LoVo (cell line): ENCODE measurements around the gene SHC1.

Source experiments
- DNase-seq: peaks from one replicate; pipeline ENCODE4 v3.0.0-alpha.2; 2016; ENCODE audit warnings: low spot score

The SHC1 gene

DNA sequence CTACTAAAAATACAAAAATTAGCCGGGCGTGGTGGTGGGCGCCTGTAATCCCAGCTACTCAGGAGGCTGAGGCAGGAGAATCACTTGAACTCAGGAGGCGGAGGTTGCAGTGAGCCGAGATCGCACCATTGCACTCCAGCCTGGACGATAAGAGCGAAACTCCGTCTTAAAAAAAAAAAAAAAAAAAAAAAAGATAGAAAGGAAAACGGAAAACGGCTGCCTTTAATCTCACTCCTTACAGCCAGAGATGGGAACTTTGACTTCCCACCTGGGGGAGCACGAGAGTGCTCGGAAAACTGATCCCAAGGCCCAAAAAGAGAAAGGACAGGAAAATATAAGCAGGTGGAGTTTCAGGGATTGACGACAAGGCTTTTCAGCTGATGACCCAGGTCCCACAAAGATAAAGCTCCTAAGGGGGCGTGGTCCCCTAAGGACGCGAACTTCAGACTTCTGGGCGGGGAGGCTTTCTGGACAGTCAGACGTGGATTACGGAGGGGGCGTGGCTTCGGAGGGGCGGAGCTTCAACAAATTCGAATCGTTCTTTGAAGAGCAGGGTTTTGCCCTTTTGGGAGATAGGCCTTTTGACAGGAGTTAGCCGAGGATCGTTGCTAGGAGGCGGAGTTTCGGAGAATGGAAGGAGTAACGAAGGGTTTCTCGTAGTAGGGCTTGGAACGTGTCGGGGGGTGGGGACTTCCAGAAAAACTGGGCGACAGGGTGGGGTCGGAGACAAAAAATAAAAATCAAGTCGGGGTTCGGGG is 3.0 kb upstream of the SHC1 start:
- peak; percentile 98 for DNase-seq

- peak; percentile 92 for DNase-seq
Measured at GRCh38 chr1:154972517-154973343, 2.2 kb upstream of the SHC1 start.

DNA sequence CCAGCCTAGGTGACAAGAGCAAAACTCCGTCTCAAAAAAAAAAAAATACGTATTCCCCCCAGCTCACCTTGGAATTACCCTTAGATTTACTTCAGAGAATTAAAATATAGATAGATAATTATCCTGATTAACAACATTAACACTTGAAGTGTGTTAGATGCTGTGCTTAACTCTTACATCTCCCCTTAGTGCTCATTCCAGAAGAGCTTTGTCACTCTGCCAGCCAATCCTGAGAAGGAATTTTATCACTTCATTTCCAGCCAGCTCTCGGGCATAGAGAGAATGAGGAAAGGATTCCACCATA is 1.6 kb upstream of the SHC1 start:
- no peak for DNase-seq

DNA sequence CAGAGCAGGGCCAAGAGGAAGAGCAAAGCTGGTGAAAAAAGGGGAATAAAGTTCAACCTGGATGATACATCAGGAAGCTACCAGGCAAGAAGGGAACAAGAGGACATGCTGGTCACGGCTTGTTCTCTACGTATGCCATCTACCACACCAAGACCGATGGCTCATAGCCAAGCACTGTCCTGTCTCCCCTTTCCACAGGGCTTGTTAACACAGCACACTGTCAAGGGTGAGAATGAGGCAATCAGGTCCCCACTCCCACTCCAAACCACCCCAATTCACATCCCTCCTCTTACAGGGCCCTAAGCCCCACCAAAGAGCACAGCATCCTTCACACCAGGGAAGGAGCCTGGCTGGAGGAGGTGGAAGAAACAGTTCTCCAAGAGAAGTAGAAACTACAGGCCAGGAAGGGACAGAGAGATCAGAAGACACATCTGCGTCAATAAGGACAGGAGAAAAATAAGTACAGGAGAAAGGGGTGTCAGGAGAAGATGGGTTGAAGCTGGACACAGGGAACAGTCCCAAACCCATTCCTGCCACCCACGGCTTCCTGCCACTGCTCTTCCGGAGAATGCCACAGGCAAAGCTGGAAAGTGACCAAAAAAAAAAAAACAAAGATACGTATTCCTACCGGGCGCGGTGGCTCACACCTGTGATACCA is 923 bp upstream of the SHC1 start:
- DNase-seq, result no peak

DNA sequence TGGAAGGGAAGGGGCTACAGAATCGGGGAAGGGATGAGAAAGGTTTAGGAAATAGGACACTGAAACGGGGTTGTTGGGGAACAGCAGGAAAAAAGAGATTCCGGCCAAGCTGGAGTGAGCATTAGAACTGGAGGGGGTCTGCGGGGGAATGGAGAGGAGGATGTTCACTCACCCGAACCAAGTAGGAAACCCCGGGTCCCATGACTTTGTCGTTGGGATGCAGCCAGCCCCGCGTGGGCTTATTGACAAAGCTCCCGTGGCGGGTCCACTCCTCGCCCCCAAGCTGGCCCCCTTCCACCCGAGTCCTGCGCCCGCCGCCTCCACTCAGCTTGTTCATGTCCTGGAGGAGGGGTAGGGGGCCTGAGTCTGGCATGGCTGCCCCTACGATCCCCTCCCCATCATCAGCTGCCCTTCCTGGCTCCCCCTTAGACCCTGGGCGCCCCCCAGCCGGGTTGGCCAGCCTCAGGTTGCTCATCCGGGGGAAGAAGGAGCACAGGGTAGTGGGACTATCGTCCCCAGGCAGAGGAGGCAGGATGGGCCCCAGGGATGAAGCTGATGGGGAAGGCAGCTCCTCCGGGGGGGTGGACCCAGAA is 591 bp downstream of the SHC1 start:
- DNase-seq, result no peak

GRCh38 chr1:154969246-154969645 is 1.3 kb downstream of the SHC1 start:
- no peak for DNase-seq

DNA sequence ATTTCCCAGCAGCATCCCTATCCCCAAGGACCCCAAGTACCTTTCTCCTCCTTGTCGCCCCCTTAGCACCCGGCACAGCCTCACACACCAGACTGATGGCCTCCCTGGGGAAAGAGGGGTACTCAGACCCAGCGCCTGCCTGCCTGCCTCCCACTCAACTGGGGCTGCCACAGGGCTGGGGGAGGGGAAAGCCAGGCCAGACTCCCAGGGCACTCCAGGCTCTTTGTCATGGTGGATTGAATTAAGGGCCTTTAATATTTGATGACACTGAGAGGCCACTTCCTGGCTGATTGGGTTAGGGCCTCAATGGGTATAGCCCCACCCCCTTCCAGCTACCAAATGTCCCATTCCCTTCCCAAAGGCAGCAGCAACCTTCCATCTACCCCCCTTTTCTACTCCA is 1.8 kb downstream of the SHC1 start:
- no peak for DNase-seq

GRCh38 chr1:154967331-154967950 is 3.1 kb downstream of the SHC1 start:
- DNase-seq, result no peak

DNA sequence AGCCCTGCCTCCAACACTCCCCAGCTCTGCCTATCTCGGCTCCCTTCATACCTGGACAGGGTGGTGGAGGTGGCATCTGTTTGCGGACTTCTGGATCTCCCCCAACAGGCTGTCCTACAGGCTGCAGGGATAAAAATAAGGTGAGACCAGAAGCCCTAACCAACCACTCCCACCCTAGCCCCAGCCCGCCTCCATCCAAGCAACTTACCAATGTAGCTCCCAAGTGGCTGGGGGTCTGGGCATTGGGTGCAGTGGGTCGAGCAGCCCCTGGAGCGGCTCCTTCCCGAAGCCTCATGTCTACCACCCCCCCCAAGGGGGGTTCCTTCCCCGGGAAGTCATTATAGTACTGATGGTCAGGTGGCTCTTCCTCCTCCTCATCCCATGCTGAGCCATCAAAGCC is 4.4 kb downstream of the SHC1 start:
- no peak for DNase-seq

DNA sequence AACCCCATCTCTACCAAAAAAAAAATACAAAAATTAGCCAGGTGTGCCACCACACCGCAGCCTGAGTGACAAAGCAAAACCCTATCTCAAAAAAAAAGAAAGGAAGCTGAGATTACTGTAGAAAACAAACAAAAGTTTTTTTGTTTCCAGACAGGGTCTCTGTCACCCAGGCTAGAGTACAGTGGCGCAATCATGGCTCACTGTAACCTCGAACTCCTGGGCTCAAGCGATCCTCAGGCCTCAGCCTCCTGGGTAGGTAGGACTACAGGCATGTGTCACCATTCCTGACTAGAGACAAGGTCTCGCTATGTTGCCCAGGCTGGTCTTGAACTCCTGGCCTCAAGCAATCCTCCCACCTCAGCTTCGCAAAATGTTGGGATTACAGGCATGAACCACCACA is 6.2 kb downstream of the SHC1 start:
- no peak for DNase-seq

GRCh38 chr1:154963643-154964042 is 6.9 kb downstream of the SHC1 start:
- no peak for DNase-seq

DNA sequence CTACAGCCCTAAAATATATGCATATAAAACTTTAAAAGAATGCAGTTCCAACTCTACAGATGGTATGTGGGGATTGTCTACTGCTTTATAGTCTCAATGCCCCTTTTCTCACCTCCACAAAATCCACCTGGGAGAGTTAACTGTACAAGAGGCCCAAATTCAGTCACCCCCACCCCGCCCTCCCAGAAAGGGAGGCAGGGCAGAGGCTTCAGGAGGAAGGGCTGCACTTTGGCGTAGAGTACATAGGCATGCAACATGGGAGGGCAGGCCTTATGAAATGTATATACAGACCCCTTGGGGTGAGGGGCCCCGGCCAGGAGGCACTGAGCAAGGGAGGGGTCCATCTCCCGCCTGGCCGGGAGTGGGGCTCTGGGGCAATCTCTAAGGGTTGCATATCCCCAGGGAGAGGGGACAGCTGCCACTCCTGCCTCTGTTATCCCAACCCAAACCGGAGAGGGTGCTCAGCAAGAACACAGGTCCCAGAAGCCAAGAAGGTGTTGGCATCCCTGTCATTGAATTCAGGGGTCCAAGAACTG is 7.7 kb downstream of the SHC1 start:
- no peak for DNase-seq

- DNase-seq, result no peak
Measured at GRCh38 chr1:154962156-154962749, 8.3 kb downstream of the SHC1 start.

GRCh38 chr1:154961207-154962155 is 9.1 kb downstream of the SHC1 start, which contains the start of gene PYGO2:
Gene PYGO2, minus strand, starts transcription at chr1:154961782. Its CDS starts 206 bp downstream, at chr1:154961576.
- DNase-seq, result peak; percentile 74

GRCh38 chr1:154960446-154961136 is 10.0 kb downstream of the SHC1 start:
- no peak for DNase-seq

DNA sequence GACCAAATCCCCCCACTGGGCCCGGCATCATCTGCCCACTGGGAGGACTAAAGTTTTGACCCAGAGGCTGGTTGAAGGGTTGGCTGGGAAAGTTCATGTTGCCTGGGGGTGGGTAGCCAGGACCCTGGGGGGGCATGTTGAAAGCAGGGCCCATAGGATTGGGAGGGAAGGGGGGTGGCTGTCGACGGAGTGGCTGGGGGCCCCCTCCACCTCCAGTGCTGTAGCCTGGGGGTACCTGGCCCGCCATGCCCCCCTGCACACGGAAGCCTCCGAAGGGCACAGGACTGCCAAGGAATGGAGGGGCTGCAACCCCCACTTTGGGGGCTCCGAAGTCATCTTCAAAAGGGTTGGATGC is 11.1 kb downstream of the SHC1 start:
- no peak for DNase-seq

DNA sequence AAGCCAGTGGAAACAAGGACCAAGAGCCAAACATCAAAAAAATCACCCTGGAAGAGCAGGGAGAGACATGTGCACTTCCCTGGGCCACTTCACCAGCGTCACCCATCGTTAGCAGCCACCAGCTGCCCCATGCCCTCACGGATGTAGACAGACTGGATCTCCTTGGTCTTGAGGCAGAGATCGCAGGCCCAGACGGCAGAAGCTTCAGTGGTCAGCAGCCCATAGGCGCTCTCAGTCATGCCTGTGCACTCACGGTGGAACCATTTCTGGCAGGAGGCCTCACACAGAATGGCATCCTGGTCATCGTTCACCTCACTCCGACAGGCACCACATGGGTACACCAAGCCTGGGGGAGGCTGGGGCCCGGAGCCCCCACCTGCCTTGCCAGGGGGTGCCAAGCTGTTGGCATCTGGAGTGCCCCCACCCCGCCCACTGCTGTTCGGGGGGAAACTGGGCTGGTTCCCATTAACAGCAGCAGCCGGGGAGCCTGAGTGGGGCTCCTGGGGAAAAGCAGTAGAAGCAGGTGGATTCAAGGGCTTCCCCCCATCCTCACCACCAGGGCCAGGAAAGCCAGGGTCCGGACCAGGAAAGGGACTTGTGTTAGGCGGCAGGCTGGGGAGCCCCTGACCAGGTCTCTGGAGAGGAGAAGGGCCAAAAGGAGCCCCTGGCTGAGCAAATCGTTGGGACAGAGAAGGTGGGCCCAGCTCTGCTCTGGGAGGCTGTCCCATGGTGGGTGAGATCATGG is 11.7 kb downstream of the SHC1 start:
- DNase-seq, result no peak

DNA sequence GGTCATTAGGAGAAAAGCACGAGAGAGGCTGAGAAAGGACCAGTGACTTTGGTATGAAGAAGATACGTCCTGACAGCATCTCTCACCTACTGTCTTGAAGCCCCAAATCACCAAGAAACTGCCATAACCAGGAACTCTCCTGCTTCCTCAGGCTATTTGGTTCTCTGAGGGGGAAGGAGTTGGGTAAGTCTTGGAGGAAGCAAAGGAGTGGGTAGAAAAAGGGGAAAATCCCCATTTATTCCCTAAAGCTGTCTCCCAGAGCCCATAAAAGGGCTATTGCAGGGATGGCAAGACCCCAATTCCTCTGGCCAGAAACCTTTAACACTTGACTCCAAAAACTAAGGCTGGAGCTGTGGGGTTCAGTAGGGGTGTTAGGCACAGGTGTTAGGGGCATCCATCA is 12.5 kb downstream of the SHC1 start:
- no peak for DNase-seq

GRCh38 chr1:154957091-154957657 is 13.4 kb downstream of the SHC1 start:
- DNase-seq, result no peak
